Peyer's patch (tissue), 4 donors: Measurements from ENCODE around the gene ADORA2B.

Experiments
- CTCF ChIP-seq, 6 experiments: fragments of 450-650 bp in 4 of 6; fragments of 200-600 bp in 2 of 6; sonication (generic) in 1 of 6; IDR thresholded peaks; one replicate each; pipeline ENCODE4 v1.5.1; 2017 to 2019; ENCODE audit warnings: antibody characterized with exemption in 6 of 6, mild to moderate bottlenecking in 3 of 6, moderate library complexity in 1 of 6
- POLR2A ChIP-seq, 2 donors: fragments of 450-650 bp; IDR thresholded peaks; one replicate each; pipeline ENCODE4 v1.5.1; 2017; ENCODE audit warnings: antibody characterized with exemption in 2 of 2, mild to moderate bottlenecking in 2 of 2, moderate library complexity in 2 of 2

- TF ChIP-seq CTCF (IDR thresholded peaks at IDR 0.05) (no peak), POLR2A (IDR thresholded peaks at IDR 0.05) (no peak)
Observed at GRCh38 chr17:15971882-15972281, 27.0 kb downstream of the ADORA2B start.
